Stomach (tissue), 9 donors: ENCODE measurements around the gene PAGE5. TPM values are rescaled to one million over a fixed set of nuclear protein-coding genes. Genes with fewer than 3 reads are reported as not detected.

Experiments
- DNase-seq, 2 donors: peaks; one replicate each; pipeline versions ENCODE4 v3.0.0 to v3.0.0-alpha.2; 2013 to 2019
- H3K27ac ChIP-seq, 5 donors: fragments of 200-600 bp in 4 of 5; sonication (generic) in 4 of 5; one replicate each; pipeline ENCODE4 v1.5.1; 2013 to 2019; ENCODE audit warnings: mild to moderate bottlenecking in 1 of 5, moderate library complexity in 1 of 5
- H3K27me3 ChIP-seq, 3 donors: fragments of 200-600 bp; sonication (generic); one replicate each; pipeline ENCODE4 v1.5.1; 2017 to 2019; ENCODE audit warnings: mixed run types in 1 of 3
- H3K36me3 ChIP-seq, 4 donors: fragments of 200-600 bp; sonication (generic); 1 replicate in 3 of 4; 2 replicates in 1 of 4; pipeline ENCODE4 v1.5.1; 2016 to 2019
- H3K4me1 ChIP-seq, 4 donors: fragments of 200-600 bp; sonication (generic); one replicate each; pipeline ENCODE4 v1.5.1; 2016 to 2019
- H3K4me3 ChIP-seq, 4 donors: fragments of 200-600 bp; sonication (generic) in 3 of 4; one replicate each; pipeline ENCODE4 v1.5.1; 2016 to 2019; ENCODE audit warnings: mild to moderate bottlenecking in 1 of 4
- H3K9me3 ChIP-seq, 4 donors: fragments of 200-600 bp; sonication (generic); one replicate each; pipeline ENCODE4 v1.5.1; 2016 to 2019
- EP300 ChIP-seq: sonication (generic); formaldehyde crosslinking; IDR thresholded peaks from one replicate; pipeline ENCODE4 v1.6.1; 2017; ENCODE audit warnings: antibody characterized with exemption
- POLR2A ChIP-seq, 4 donors: fragments of 450-650 bp; IDR thresholded peaks; one replicate each; pipeline ENCODE4 v1.6.1; 2016; ENCODE audit warnings: antibody characterized with exemption in 4 of 4, control low read depth in 2 of 4, mild to moderate bottlenecking in 1 of 4, moderate library complexity in 1 of 4
- POLR2AphosphoS5 ChIP-seq, 3 donors: sonication (generic); formaldehyde crosslinking; IDR thresholded peaks; one replicate each; pipeline ENCODE4 v1.6.1; 2016; ENCODE audit warnings: antibody characterized with exemption in 3 of 3
- WGBS, 5 donors: extraction: QIAGEN DNeasy Blood & Tissue Kit in 3 of 5; methylation state at CpG; one replicate each; pipeline versions ENCODE4 v1.1.5 to v1.1.7; 2013 to 2018; 5-methylcytosine and 5-hydroxymethylcytosine counted together
- intact Hi-C: fragments of 100-400 bp; cut with DNase I; formaldehyde crosslinking; loops from one replicate; pipeline ENCODE4 v1.15.1; 2023; ENCODE audit warnings: low total_unique reads
- polyA plus RNA-seq, 3 donors: library from polyadenylated mRNA; stranded (reverse); fragments of 200-250 nt; gene quantifications; one replicate each; pipeline ENCODE4 v1.2.3, GENCODE V29; 2013
- total RNA-seq, 5 donors: library from RNA; depleted of rRNA; stranded (reverse); fragments of >200 nt; gene quantifications; one replicate each; pipeline versions ENCODE4 v1.1.0 to v1.2.3, GENCODE V29; 2014 to 2016
- TF ChIP-seq, protein P1 (sequence below), 7 experiments: fragments of 450-650 bp in 4 of 7; fragments of 200-600 bp in 3 of 7; sonication (generic) in 3 of 7; IDR thresholded peaks; one replicate each; pipeline ENCODE4 v1.5.1; 2016 to 2019; ENCODE audit warnings: antibody characterized with exemption in 7 of 7, control low read depth in 2 of 7, mild to moderate bottlenecking in 1 of 7
- donor health status: healthy with polysubstance abuse.
- donor health status: Bipolar disorder and iron deficiency.
- donor health status: healthy.

The PAGE5 gene
- total and polyA plus RNA-seq, 8 donors = not detected

DNA sequence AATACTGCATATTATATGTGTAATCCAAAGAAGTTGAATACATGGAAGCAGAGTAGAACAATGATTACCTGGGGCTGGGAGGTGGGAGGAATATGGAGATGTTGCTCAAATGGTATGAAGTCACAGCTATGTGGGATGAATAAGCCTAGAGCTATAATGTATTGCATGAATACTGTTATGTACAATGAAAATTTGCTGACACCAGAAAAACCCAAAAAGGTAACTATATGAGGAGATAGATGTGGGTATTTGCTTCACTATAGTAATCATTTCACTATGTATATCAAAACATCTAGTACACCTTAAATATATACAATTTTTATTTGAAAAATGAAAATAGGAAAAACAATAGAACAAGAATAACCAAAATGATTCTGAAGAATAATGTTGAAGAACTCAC lies 33.4 kb downstream of the PAGE5 start:
- intact Hi-C loops = no loop called here
- TF ChIP-seq POLR2A (IDR thresholded peaks at IDR 0.05) (no peak), EP300 (no peak), POLR2AphosphoS5 (IDR thresholded peaks at IDR 0.05) (no peak)
- TF ChIP-seq, protein P1, sequence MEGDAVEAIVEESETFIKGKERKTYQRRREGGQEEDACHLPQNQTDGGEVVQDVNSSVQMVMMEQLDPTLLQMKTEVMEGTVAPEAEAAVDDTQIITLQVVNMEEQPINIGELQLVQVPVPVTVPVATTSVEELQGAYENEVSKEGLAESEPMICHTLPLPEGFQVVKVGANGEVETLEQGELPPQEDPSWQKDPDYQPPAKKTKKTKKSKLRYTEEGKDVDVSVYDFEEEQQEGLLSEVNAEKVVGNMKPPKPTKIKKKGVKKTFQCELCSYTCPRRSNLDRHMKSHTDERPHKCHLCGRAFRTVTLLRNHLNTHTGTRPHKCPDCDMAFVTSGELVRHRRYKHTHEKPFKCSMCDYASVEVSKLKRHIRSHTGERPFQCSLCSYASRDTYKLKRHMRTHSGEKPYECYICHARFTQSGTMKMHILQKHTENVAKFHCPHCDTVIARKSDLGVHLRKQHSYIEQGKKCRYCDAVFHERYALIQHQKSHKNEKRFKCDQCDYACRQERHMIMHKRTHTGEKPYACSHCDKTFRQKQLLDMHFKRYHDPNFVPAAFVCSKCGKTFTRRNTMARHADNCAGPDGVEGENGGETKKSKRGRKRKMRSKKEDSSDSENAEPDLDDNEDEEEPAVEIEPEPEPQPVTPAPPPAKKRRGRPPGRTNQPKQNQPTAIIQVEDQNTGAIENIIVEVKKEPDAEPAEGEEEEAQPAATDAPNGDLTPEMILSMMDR (IDR thresholded peaks at IDR 0.05) = no peak
- no peaks in the 10 kb centered on the region for H3K4me1 ChIP-seq
- H3K4me3 ChIP-seq = no peak overlapping the region
- no peaks in the 10 kb centered on the region for H3K27me3 ChIP-seq
- H3K36me3 ChIP-seq = no peaks in the 10 kb centered on the region
- peaks cover 0 to 3% (median 1%) of the 10 kb centered on the region in 4 donors for H3K9me3 ChIP-seq
- no peak for DNase-seq
- no peak overlapping the region for H3K27ac ChIP-seq

DNA sequence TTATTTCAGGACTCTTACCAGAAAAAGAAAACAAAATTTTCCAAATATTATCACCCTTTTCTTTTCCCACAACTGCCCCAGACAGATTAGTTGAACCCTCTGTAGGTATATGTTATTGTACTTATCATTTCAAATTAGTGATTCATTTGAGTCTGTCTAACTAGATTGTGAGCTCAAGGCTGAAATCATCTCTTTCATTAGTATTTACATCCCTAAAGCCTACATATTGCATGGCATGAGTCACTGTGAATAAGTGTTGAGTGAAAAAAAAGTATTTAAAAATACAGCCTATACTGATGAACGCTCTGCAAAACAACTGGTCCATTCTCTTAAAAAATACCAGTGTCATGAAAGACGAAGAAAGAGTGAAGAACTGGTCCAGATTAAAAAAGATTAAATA lies 40.7 kb downstream of the PAGE5 start:
- Histone ChIP-seq H3K36me3 (no peaks in the 10 kb centered on the region), H3K27me3 (no peaks in the 10 kb centered on the region), H3K4me3 (no peak overlapping the region), H3K27ac (no peak overlapping the region), H3K4me1 (no peaks in the 10 kb centered on the region), H3K9me3 (no peaks in the 10 kb centered on the region)
- intact Hi-C loops = no loop called here
- TF ChIP-seq, protein P1 (IDR thresholded peaks at IDR 0.05) = no peak
- no peak for TF ChIP-seq POLR2AphosphoS5 (IDR thresholded peaks at IDR 0.05)
- TF ChIP-seq EP300 = no peak
- no peak for TF ChIP-seq POLR2A (IDR thresholded peaks at IDR 0.05)
- WGBS, 5 donors = 59 to 90% (median 75%) methylated on average over 2 of the region's 2 CpGs
- no peak for DNase-seq

DNA sequence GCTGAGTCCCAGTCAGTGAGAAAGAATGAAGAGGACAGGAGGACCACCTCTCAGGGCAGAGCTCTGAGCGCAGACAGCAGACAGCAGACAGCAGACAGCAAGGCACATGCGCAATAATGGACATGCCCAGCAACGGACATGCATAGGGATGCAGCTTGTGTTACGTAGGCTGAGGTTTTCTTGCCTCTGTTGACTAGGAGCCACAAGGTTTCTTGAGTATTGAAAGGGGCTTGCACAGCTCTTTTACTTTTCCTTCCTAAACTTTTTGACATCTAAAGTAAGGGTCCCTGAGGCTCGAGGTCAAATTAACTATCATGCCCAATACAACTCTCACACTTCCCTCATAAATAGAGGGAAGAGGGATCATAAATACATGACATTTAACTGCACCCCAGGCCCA lies 44.7 kb downstream of the PAGE5 start, which contains the start of gene PAGE3:
Gene PAGE3 (minus strand): TSS at position 101 of the 400 bp plus-strand sequence. CDS start 1,013 bp downstream, outside the sequence.
- no peak within 1 kb of the TSS for H3K27ac ChIP-seq
- H3K9me3 ChIP-seq = peaks cover 0 to 15% (median 6%) of the 10 kb centered on the region in 4 donors
- no peak within 1 kb of the TSS for H3K4me3 ChIP-seq
- WGBS, 5 donors = 87 to 90% (median 87%) methylated on average over 4 to 5 of the region's 5 CpGs
- TF ChIP-seq POLR2A (IDR thresholded peaks at IDR 0.05) = no peak
- TF ChIP-seq EP300 = no peak
- TF ChIP-seq, protein P1 (IDR thresholded peaks at IDR 0.05) = no peak
- TF ChIP-seq POLR2AphosphoS5 (IDR thresholded peaks at IDR 0.05) = no peak
- no peaks in the 10 kb centered on the region for H3K36me3 ChIP-seq
- intact Hi-C loops = no loop called here
- H3K27me3 ChIP-seq = no peaks in the 10 kb centered on the region
- H3K4me1 ChIP-seq = no peaks in the 10 kb centered on the region
- no peak for DNase-seq

Other genes with a start within 250 kb of the PAGE5 start
- 1 to 10 TPM in 1 of 5 donors, under 1 TPM in 1, not detected in 3; 0.87 to 2.0 TPM for gene PFKFB1, start 226.2 kb upstream of the PAGE5 start, total RNA-seq
- gene PFKFB1, start 226.2 kb upstream of the PAGE5 start, polyA plus RNA-seq = under 1 TPM in 2 of 3 donors, not detected in 1; 0.25 to 0.28 TPM
- 1 to 10 TPM in 4 of 5 donors, under 1 TPM in 1; 0.29 to 8.5 (median 7.5) TPM for gene APEX2, start 220.0 kb upstream of the PAGE5 start, total RNA-seq
- gene APEX2, start 220.0 kb upstream of the PAGE5 start, polyA plus RNA-seq = 10 to 100 TPM in 1 of 3 donors, 1 to 10 TPM in 2; 8.3 to 11.2 (median 8.4) TPM
- 10 to 100 TPM in 1 of 5 donors, not detected in 4; 18.4 TPM for gene ALAS2, start 189.4 kb upstream of the PAGE5 start, total RNA-seq
- gene ALAS2, start 189.4 kb upstream of the PAGE5 start, polyA plus RNA-seq = not detected
- not detected for gene PAGE2B, start 145.3 kb upstream of the PAGE5 start, total RNA-seq
- gene PAGE2B, start 145.3 kb upstream of the PAGE5 start, polyA plus RNA-seq = 1 to 10 TPM in 1 of 3 donors, not detected in 2; 3.7 TPM
- gene PAGE2, start 131.3 kb upstream of the PAGE5 start, total RNA-seq = not detected
- gene PAGE2, start 131.3 kb upstream of the PAGE5 start, polyA plus RNA-seq = not detected
- gene PAGE3, start 44.6 kb downstream of the PAGE5 start, total RNA-seq = not detected
- gene PAGE3, start 44.6 kb downstream of the PAGE5 start, polyA plus RNA-seq = not detected
- 10 to 100 TPM in 3 of 5 donors, 1 to 10 TPM in 1, not detected in 1; 1.8 to 31.8 (median 21.0) TPM for gene MAGEH1, start 231.8 kb downstream of the PAGE5 start, total RNA-seq
- 10 to 100 TPM in 2 of 3 donors, 1 to 10 TPM in 1; 9.5 to 16.9 (median 13.5) TPM for gene MAGEH1, start 231.8 kb downstream of the PAGE5 start, polyA plus RNA-seq